ENCODE data around the gene PRODH2.

DNA sequence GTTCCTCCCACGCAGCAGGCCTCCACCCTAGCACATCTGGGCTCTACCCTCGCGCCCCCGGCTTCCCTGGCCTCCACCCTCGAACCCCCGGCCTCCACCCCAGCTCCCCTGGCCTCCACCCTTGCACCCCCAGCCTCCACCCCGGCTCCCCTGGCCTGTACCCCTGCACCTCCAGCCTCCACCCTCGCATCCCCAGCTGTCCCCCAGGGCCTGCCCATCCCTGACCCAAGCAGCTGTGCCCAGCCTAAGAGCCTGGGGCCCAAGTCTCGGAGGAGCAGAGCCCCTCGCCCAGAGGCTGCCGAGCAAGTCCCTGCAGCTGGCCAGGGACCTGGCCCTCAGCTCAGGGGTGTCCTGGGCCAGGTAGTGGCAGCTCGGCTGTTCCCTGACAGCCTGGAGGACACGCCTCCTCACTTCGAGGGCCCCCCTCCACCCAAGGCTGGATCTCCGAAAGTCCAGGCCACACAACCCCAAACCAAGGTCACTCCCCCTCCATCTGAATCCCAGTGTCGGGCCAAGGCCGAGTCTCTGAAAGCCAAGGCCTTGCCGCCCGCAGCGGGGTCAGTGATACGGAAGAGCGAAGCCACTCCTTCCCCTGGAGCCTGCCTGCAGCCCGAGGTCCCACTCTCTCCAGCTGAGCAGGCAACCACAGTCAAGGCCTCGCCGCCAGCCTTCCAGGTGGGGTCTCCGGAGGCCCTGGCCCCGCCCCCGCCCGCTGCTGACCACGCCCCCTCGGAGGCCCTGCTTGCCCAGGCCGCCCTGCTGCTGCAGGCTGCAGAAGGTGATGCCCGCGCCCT, 45.2 kb downstream of the PRODH2 start:
- TF ChIP-seq, protein P1, sequence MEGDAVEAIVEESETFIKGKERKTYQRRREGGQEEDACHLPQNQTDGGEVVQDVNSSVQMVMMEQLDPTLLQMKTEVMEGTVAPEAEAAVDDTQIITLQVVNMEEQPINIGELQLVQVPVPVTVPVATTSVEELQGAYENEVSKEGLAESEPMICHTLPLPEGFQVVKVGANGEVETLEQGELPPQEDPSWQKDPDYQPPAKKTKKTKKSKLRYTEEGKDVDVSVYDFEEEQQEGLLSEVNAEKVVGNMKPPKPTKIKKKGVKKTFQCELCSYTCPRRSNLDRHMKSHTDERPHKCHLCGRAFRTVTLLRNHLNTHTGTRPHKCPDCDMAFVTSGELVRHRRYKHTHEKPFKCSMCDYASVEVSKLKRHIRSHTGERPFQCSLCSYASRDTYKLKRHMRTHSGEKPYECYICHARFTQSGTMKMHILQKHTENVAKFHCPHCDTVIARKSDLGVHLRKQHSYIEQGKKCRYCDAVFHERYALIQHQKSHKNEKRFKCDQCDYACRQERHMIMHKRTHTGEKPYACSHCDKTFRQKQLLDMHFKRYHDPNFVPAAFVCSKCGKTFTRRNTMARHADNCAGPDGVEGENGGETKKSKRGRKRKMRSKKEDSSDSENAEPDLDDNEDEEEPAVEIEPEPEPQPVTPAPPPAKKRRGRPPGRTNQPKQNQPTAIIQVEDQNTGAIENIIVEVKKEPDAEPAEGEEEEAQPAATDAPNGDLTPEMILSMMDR (IDR thresholded peaks at IDR 0.05) = no peak
- TF ChIP-seq CHD4 (IDR thresholded peaks at IDR 0.05; ENCODE audit: borderline replicate concordance) = no peak
- TF ChIP-seq JUN (IDR thresholded peaks at IDR 0.05) = no peak
- TF ChIP-seq CBX8 (IDR thresholded peaks at IDR 0.05) = no peak
- TF ChIP-seq NPAS2 (CRISPR knock-in tag; IDR thresholded peaks at IDR 0.05; ENCODE audit: borderline replicate concordance) = no peak
- no peak for TF ChIP-seq KDM1A (IDR thresholded peaks at IDR 0.05; ENCODE audit: low read depth)
- no peak for TF ChIP-seq FOSB (CRISPR knock-in tag; IDR thresholded peaks at IDR 0.05)
- no peak for TF ChIP-seq SMC3 (IDR thresholded peaks at IDR 0.05)
- TF ChIP-seq POLR2A (IDR thresholded peaks at IDR 0.05; ENCODE audit: low read length) = no peak
- no peak for TF ChIP-seq RAD21 (conservative IDR thresholded peaks at IDR 0.05 in 1 of 2, IDR thresholded peaks at IDR 0.05 in 1 of 2)
- no peak for TF ChIP-seq FOSL2 (IDR thresholded peaks at IDR 0.05)
- TF ChIP-seq FOSL2 (CRISPR knock-in tag; IDR thresholded peaks at IDR 0.05) = no peak
- no peak for TF ChIP-seq RCOR1 (IDR thresholded peaks at IDR 0.05; ENCODE audit: low read depth, low read length)
- no peak for TF ChIP-seq ESRRA (IDR thresholded peaks at IDR 0.05; ENCODE audit: borderline replicate concordance, low read length)

Data from A549 (cell line).